Esophagus squamous epithelium (tissue), 4 donors: Measurements from ENCODE around the gene SLC18B1.

Experiments used
- POLR2A ChIP-seq, 4 donors: fragments of 450-650 bp; IDR thresholded peaks; one replicate each; pipeline ENCODE4 v1.6.1; 2017; ENCODE audit warnings: antibody characterized with exemption in 4 of 4, mild to moderate bottlenecking in 4 of 4, moderate library complexity in 3 of 4
- TF ChIP-seq, protein P1 (sequence below), 6 experiments: fragments of 450-650 bp in 4 of 6; fragments of 200-600 bp in 2 of 6; sonication (generic) in 2 of 6; IDR thresholded peaks; one replicate each; pipeline ENCODE4 v1.5.1; 2016 to 2019; ENCODE audit warnings: antibody characterized with exemption in 6 of 6, mild to moderate bottlenecking in 4 of 6, moderate library complexity in 4 of 6

GRCh38 chr6:132812255-132812732 is 13.9 kb upstream of the SLC18B1 start:
- TF ChIP-seq, protein P1, sequence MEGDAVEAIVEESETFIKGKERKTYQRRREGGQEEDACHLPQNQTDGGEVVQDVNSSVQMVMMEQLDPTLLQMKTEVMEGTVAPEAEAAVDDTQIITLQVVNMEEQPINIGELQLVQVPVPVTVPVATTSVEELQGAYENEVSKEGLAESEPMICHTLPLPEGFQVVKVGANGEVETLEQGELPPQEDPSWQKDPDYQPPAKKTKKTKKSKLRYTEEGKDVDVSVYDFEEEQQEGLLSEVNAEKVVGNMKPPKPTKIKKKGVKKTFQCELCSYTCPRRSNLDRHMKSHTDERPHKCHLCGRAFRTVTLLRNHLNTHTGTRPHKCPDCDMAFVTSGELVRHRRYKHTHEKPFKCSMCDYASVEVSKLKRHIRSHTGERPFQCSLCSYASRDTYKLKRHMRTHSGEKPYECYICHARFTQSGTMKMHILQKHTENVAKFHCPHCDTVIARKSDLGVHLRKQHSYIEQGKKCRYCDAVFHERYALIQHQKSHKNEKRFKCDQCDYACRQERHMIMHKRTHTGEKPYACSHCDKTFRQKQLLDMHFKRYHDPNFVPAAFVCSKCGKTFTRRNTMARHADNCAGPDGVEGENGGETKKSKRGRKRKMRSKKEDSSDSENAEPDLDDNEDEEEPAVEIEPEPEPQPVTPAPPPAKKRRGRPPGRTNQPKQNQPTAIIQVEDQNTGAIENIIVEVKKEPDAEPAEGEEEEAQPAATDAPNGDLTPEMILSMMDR (IDR thresholded peaks at IDR 0.05) = no peak
- no peak for TF ChIP-seq POLR2A (IDR thresholded peaks at IDR 0.05)
